GM12865 (cell line): ENCODE measurements around the gene RAP1GAP2.

Source experiments
- DNase-seq: peaks from one replicate; pipeline ENCODE4 v3.0.0; 2010; ENCODE audit warnings: low read depth
- H3K4me3 ChIP-seq: 2 replicates; pipeline ENCODE4 v1.5.1; 2011; ENCODE audit warnings: mild to moderate bottlenecking, low read depth, low read length, control low read depth
- CTCF ChIP-seq: IDR thresholded peaks from 2 replicates; pipeline ENCODE4 v1.5.1; 2011; ENCODE audit warnings: low read length, control low read depth, low read depth, inconsistent platforms; ENCODE audit not compliant: insufficient read depth; ENCODE audit errors: missing control alignments

Gene RAP1GAP2

GRCh38 chr17:2926019-2926650, 129.9 kb downstream of the RAP1GAP2 start:
- no peak overlapping the region for H3K4me3 ChIP-seq
- no peak for TF ChIP-seq CTCF
- no peak for DNase-seq

DNA sequence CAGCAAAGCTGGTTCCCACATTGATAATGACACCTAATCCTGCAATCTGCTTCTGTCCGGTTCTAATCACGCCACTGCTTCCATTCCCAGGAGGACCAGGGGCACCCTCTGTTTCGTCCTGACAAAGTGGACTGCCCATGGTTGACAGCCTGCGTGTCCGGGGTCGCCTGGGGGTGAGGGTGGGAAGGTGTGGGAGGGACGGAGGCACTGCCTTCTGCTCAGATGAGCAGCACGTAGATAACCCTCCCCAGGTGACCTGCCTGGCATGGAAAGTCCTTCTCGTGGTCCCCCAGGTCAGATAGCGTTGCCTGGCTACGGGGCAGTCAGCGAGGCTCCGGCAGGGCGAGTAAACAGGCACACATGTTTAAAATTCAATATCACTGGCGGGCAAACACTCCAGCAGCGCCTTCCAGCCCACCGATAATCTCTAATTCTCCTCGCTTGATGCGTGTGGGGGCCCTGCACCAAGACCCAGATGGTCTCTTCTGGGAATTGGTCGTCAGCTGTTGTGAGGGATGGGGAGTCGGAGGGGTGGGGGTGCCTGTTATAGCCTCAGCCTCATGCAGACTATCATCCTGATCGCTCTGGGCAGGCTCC, 132.2 kb downstream of the RAP1GAP2 start:
- no peak for DNase-seq
- H3K4me3 ChIP-seq = no peak overlapping the region
- TF ChIP-seq CTCF = no peak

DNA sequence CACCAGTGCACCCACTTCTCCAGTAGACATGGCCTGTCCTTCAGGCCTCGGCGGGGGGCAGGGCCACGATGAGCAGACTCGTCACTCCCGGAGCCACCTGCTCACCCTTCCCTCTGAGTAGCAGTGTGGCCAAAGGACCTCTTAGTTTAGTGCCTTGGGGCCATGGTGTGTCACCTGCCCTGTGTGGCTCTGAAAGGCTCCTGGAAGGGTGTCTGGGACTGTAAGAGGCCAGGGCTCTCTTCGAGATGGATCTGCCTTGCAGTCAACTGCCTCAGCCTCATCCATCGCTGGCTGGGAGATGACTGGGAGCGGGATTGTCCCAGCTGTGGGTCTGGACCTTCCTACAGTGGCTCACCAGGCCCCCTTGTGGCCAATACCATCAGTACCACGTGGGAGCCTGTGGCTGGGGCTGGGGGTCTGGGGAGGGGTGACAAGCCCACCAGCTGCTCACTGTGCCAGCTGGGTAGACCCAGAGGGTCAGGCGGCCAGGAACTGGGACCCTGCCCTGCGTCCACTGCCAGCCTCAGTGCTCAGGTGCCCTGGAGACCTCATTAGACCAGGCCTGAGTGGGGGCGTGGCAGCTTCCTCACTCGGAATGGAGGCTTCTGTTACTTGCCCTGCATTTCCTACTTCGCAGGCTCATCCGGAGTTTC, 133.8 kb downstream of the RAP1GAP2 start:
- no peak overlapping the region for H3K4me3 ChIP-seq
- peak; percentile 22 for DNase-seq
- TF ChIP-seq CTCF = peak; percentile 70

DNA sequence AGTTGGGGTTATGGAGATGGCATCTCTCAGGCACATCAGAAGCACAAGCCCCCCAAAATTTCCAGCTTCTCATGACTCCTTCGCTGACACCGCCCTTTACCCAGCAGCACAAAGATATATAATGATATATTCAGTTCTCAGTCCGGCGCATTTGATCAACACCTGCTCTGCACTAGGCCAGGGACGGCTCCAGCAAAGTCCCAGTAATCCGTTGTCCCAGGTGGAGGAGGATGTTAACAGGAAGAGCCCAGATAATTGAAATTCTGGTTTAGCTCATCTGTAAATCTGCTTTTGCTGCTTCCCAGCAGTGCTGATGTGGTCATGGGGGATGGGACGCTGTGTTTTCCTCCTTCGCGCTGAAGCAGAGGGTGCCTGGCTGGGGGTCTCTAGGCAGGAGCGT, 135.6 kb downstream of the RAP1GAP2 start:
- no peak overlapping the region for H3K4me3 ChIP-seq
- no peak for DNase-seq
- no peak for TF ChIP-seq CTCF

DNA sequence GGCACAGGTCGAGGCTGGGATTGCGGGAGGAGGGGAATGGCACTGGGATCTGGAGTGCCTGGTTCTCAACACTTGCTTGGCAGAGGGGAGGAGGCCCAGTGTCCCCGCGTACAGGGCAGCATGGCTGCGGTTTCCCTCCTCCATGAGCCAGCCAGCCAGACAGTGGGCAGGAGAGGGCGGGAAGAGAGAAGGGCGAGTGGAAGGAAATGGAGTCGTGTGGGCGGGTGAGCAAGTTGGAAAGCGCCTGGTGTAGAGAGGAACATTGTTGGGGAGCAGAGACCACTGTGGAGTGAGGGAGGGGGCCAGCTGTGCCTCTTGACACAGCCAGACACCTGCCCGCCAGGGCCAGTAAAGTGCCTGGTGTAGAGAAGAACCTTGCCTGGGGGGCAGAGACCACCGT, 136.7 kb downstream of the RAP1GAP2 start:
- no peak for TF ChIP-seq CTCF
- no peak overlapping the region for H3K4me3 ChIP-seq
- DNase-seq = no peak

- TF ChIP-seq CTCF = no peak
Observed at GRCh38 chr17:2933606-2934005, 137.4 kb downstream of the RAP1GAP2 start.

More at GRCh38 chr17:2933606-2934005, 137.4 kb downstream of the RAP1GAP2 start:
- H3K4me3 ChIP-seq = no peak overlapping the region
- DNase-seq = no peak
